Endodermal cell (in vitro differentiated cells): ENCODE data around the gene ATP10A. TPM values are rescaled to one million over a fixed set of nuclear protein-coding genes. Genes with fewer than 3 reads are reported as not detected.

ENCODE experiments used
- DNase-seq: peaks from one replicate; pipeline ENCODE4 v3.0.0-alpha.2; 2017
- H3K27ac ChIP-seq: 2 replicates; pipeline ENCODE4 v1.5.1; 2013; ENCODE audit warnings: mild to moderate bottlenecking, low read depth, low read length, moderate library complexity
- H3K27me3 ChIP-seq: 2 replicates; pipeline ENCODE4 v1.6.1; 2013; ENCODE audit warnings: mild to moderate bottlenecking, low read length, moderate library complexity; ENCODE audit not compliant: insufficient read depth, control insufficient read depth, poor library complexity, severe bottlenecking
- H3K36me3 ChIP-seq: 2 replicates; pipeline ENCODE4 v1.7.0; 2013; ENCODE audit warnings: mild to moderate bottlenecking, low read length, moderate library complexity; ENCODE audit not compliant: control insufficient read depth, insufficient read depth
- H3K4me1 ChIP-seq: one replicate; pipeline ENCODE4 v1.7.0; 2013; ENCODE audit warnings: low read length; ENCODE audit not compliant: control insufficient read depth, insufficient read depth
- H3K4me3 ChIP-seq: 2 replicates; pipeline ENCODE4 v1.5.1; 2013; ENCODE audit warnings: mild to moderate bottlenecking, low read length, moderate library complexity
- H3K9ac ChIP-seq: 2 replicates; pipeline ENCODE4 v1.6.1; 2013; ENCODE audit warnings: mild to moderate bottlenecking, low read length, moderate library complexity; ENCODE audit not compliant: poor library complexity, severe bottlenecking; ENCODE audit errors: extremely low read depth
- H3K9me3 ChIP-seq: 2 replicates; pipeline ENCODE4 v1.6.1; 2013; ENCODE audit warnings: mild to moderate bottlenecking, low read length, moderate library complexity; ENCODE audit not compliant: control insufficient read depth
- H3K27ac Mint-ChIP-seq: 2 replicates; pipeline ENCODE4 v1.8.0; 2020; ENCODE audit warnings: mixed read lengths
- H3K27me3 Mint-ChIP-seq: 2 replicates; pipeline ENCODE4 v1.8.0; 2021; ENCODE audit warnings: mild to moderate bottlenecking, mixed read lengths; ENCODE audit not compliant: insufficient read depth
- H3K36me3 Mint-ChIP-seq: 2 replicates; pipeline ENCODE4 v1.8.0; 2020; ENCODE audit warnings: low read depth, mixed read lengths
- H3K4me1 Mint-ChIP-seq: 2 replicates; pipeline ENCODE4 v1.8.0; 2020; ENCODE audit warnings: mixed read lengths
- H3K4me3 Mint-ChIP-seq: 2 replicates; pipeline ENCODE4 v1.8.0; 2020; ENCODE audit warnings: mild to moderate bottlenecking, moderate library complexity, mixed read lengths
- H3K9me3 Mint-ChIP-seq: 2 replicates; pipeline ENCODE4 v1.8.0; 2020; ENCODE audit warnings: mild to moderate bottlenecking, mixed read lengths
- CTCF ChIP-seq: fragments of 200-600 bp; sonication (generic); conservative IDR thresholded peaks from 2 replicates; pipeline ENCODE4 v1.5.0; 2021; ENCODE audit warnings: antibody characterized with exemption, mild to moderate bottlenecking
- WGBS, 2 experiments: methylation state at CpG; one replicate each; pipeline versions ENCODE4 v1.1.5 to v1.1.7; 2013; ENCODE audit warnings: missing lambda C conversion rate in 2 of 2, mixed read lengths in 1 of 2; ENCODE audit not compliant: insufficient coverage in 1 of 2, insufficient read length in 1 of 2; 5-methylcytosine and 5-hydroxymethylcytosine counted together
- total RNA-seq, 2 donors: library from RNA; stranded (reverse); fragmentation: NEBNext Ultra II Directional in 1 of 2; extraction: Animal tissue kit (Norgen Biotek cat#: 25700) in 1 of 2; gene quantifications; 2 replicates in 1 of 2; 3 replicates in 1 of 2; pipeline ENCODE4 v1.2.1, GENCODE V29; 2021

The ATP10A gene
- total RNA-seq, 2 donors from 2014 or later = 0.04 to 1.2 TPM

GRCh38 chr15:25734680-25735355 lies 128.3 kb downstream of the ATP10A start:
- H3K27me3 Mint-ChIP-seq = no peaks in the 10 kb centered on the region
- DNase-seq = no peak
- H3K27ac ChIP-seq = no peak overlapping the region
- TF ChIP-seq CTCF = no peak
- 89 to 95% methylated on average over 7 to 11 of the region's 17 CpGs for WGBS, 2 experiments
- no peak overlapping the region for H3K4me3 Mint-ChIP-seq
- no peak overlapping the region for H3K27ac Mint-ChIP-seq
- no peaks in the 10 kb centered on the region for H3K27me3 ChIP-seq
- H3K9me3 ChIP-seq = no peaks in the 10 kb centered on the region
- no peaks in the 10 kb centered on the region for H3K9me3 Mint-ChIP-seq
- no peaks in the 10 kb centered on the region for H3K36me3 Mint-ChIP-seq
- H3K36me3 ChIP-seq = no peaks in the 10 kb centered on the region
- no peaks in the 10 kb centered on the region for H3K4me1 ChIP-seq
- H3K4me1 Mint-ChIP-seq = no peaks in the 10 kb centered on the region
- no peak overlapping the region for H3K9ac ChIP-seq
- no peak overlapping the region for H3K4me3 ChIP-seq

- DNase-seq = no peak
- TF ChIP-seq CTCF = no peak
- H3K36me3 ChIP-seq = no peaks in the 10 kb centered on the region
- no peak overlapping the region for H3K27ac Mint-ChIP-seq
- 92 to 94% methylated on average over 8 to 22 of the region's 22 CpGs for WGBS, 2 experiments
- H3K4me3 ChIP-seq = no peak overlapping the region
- H3K4me1 Mint-ChIP-seq = no peaks in the 10 kb centered on the region
- no peaks in the 10 kb centered on the region for H3K27me3 ChIP-seq
- no peaks in the 10 kb centered on the region for H3K36me3 Mint-ChIP-seq
- no peak overlapping the region for H3K4me3 Mint-ChIP-seq
- no peaks in the 10 kb centered on the region for H3K9me3 ChIP-seq
- H3K4me1 ChIP-seq = no peaks in the 10 kb centered on the region
- H3K27ac ChIP-seq = no peak overlapping the region
- H3K9ac ChIP-seq = no peak overlapping the region
- no peaks in the 10 kb centered on the region for H3K9me3 Mint-ChIP-seq
- no peaks in the 10 kb centered on the region for H3K27me3 Mint-ChIP-seq
These were observed 129.1 kb downstream of the ATP10A start for GRCh38 chr15:25733856-25734679.

- H3K9me3 Mint-ChIP-seq = no peaks in the 10 kb centered on the region
- H3K4me3 Mint-ChIP-seq = no peak overlapping the region
- no peaks in the 10 kb centered on the region for H3K36me3 Mint-ChIP-seq
- WGBS, 2 experiments = 79 to 89% methylated on average over 7 to 18 of the region's 18 CpGs
- no peaks in the 10 kb centered on the region for H3K27me3 Mint-ChIP-seq
- Histone ChIP-seq H3K4me3 (no peak overlapping the region), H3K27me3 (no peaks in the 10 kb centered on the region), H3K4me1 (no peaks in the 10 kb centered on the region), H3K9me3 (no peaks in the 10 kb centered on the region), H3K9ac (no peak overlapping the region), H3K27ac (no peak overlapping the region), H3K36me3 (no peaks in the 10 kb centered on the region)
- no peaks in the 10 kb centered on the region for H3K4me1 Mint-ChIP-seq
- H3K27ac Mint-ChIP-seq = no peak overlapping the region
- no peak for TF ChIP-seq CTCF
- DNase-seq = no peak
These were observed 129.9 kb downstream of the ATP10A start for GRCh38 chr15:25733036-25733855.
